ENCODE data around the gene CYTH4.

CYTH4 gene

GRCh38 chr22:37312549-37313183 is 30.4 kb downstream of the CYTH4 start:
- Histone ChIP-seq H3K27ac (ENCODE audit: low read depth, low read length) (no peak overlapping the region), H3K9ac (ENCODE audit: low read length in 5 of 5) (no peak overlapping the region), H3K36me3 (ENCODE audit: control insufficient read depth in 5 of 5, insufficient read depth in 5 of 5, low read length in 5 of 5) (peaks cover 0 to 26% (median 0%) of the 10 kb centered on the region in 5 donors), H3K27me3 (ENCODE audit: control insufficient read depth in 5 of 5, insufficient read depth in 4 of 5, low read length in 5 of 5) (peaks cover 0 to 13% (median 5%) of the 10 kb centered on the region in 5 donors), H3K9me3 (ENCODE audit: control insufficient read depth in 5 of 5, low read length in 5 of 5) (no peaks in the 10 kb centered on the region), H3K4me3 (ENCODE audit: low read depth in 1 of 5, low read length in 5 of 5) (no peak overlapping the region), H3K4me1 (ENCODE audit: control insufficient read depth in 5 of 5, insufficient read depth in 5 of 5, low read length in 5 of 5) (peaks cover 12 to 54% (median 44%) of the 10 kb centered on the region in 5 donors)

DNA sequence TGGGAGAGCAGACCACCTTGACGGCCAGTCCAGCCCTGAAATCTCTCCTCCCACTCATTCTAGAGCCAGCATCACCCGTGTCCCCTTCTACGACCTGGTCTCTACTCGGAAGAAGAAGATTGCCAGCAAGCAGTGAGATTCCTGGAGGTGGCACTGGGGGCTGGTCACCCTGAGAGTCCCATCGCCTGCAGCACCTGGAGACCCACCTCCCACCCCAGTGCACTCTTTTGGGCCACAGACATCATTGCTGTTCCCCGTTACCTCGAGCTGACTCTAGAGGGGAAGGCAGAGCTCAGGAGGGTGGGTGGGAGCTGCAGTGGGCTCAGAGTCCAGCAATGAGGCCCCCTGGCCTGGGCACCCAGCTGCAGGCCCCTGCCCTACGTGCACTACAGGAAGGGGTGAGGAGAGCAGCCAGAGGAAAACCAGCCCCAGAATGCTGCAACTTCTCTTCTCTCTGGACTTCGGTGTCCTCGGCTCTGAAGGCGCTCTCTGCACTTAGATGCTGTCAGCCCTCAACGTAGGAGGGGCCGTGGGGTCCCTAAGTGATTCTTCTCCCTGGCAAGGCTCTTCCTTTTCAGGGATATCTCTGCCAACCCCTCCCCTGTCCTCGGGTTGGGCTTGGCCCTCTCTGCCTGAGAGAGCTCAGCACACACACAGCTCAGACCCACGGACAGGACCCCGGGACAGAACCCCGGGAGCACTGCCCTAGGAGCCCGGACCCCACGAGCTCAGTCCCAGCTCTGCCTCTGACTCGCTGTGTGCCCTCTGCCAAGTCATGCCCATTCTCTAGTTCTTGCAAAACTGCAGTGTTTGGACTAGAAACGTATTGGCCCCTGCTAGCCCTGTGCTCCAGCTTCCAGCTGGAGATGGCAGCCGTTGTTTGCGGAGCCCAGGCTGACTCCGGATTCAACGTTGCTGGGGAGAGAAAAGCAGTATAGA is 31.3 kb downstream of the CYTH4 start:
- no peak overlapping the region for H3K27ac ChIP-seq (ENCODE audit: low read depth, low read length)
- H3K36me3 ChIP-seq (ENCODE audit: control insufficient read depth in 5 of 5, insufficient read depth in 5 of 5, low read length in 5 of 5), result peaks cover 0 to 26% (median 0%) of the 10 kb centered on the region in 5 donors
- H3K9me3 ChIP-seq (ENCODE audit: control insufficient read depth in 5 of 5, low read length in 5 of 5), result no peaks in the 10 kb centered on the region
- H3K27me3 ChIP-seq (ENCODE audit: control insufficient read depth in 5 of 5, insufficient read depth in 4 of 5, low read length in 5 of 5), result peaks cover 5 to 16% (median 10%) of the 10 kb centered on the region in 5 donors
- H3K9ac ChIP-seq (ENCODE audit: low read length in 5 of 5), result no peak overlapping the region
- H3K4me3 ChIP-seq (ENCODE audit: low read depth in 1 of 5, low read length in 5 of 5), result no peak overlapping the region
- peaks cover 7 to 44% (median 34%) of the 10 kb centered on the region in 5 donors for H3K4me1 ChIP-seq (ENCODE audit: control insufficient read depth in 5 of 5, insufficient read depth in 5 of 5, low read length in 5 of 5)

- H3K36me3 ChIP-seq (ENCODE audit: control insufficient read depth in 5 of 5, insufficient read depth in 5 of 5, low read length in 5 of 5), result peaks cover 0 to 21% (median 0%) of the 10 kb centered on the region in 5 donors
- H3K4me3 ChIP-seq (ENCODE audit: low read depth in 1 of 5, low read length in 5 of 5), result no peak overlapping the region
- H3K9me3 ChIP-seq (ENCODE audit: control insufficient read depth in 5 of 5, low read length in 5 of 5), result no peaks in the 10 kb centered on the region
- no peak overlapping the region for H3K27ac ChIP-seq (ENCODE audit: low read depth, low read length)
- H3K9ac ChIP-seq (ENCODE audit: low read length in 5 of 5), result no peak overlapping the region
- H3K27me3 ChIP-seq (ENCODE audit: control insufficient read depth in 5 of 5, insufficient read depth in 4 of 5, low read length in 5 of 5), result peaks cover 5 to 24% (median 14%) of the 10 kb centered on the region in 5 donors
- H3K4me1 ChIP-seq (ENCODE audit: control insufficient read depth in 5 of 5, insufficient read depth in 5 of 5, low read length in 5 of 5), result peaks cover 7 to 36% (median 28%) of the 10 kb centered on the region in 5 donors
Observed at GRCh38 chr22:37314315-37315074, 32.2 kb downstream of the CYTH4 start.

DNA sequence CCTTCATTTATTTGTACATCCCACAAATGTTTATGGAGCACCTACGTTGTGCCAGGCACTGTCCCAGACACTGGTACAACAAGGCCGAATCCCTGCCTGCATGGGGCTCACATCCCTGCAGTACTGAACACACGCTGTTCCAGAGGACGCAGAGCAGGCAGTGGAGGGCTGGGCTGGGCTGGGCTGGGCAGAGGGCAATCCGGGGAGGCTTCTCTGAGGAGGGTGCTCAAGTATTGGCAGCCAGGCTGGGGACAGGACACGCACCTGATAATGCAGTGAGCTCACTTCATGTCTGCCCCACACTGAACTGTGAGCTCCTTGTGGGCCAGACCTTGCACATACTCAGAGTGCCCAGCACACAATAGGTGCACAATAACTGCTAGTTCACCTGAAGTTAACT is 34.1 kb downstream of the CYTH4 start:
- Histone ChIP-seq H3K36me3 (ENCODE audit: control insufficient read depth in 5 of 5, insufficient read depth in 5 of 5, low read length in 5 of 5) (peaks cover 0 to 21% (median 0%) of the 10 kb centered on the region in 5 donors), H3K4me3 (ENCODE audit: low read depth in 1 of 5, low read length in 5 of 5) (no peak overlapping the region), H3K4me1 (ENCODE audit: control insufficient read depth in 5 of 5, insufficient read depth in 5 of 5, low read length in 5 of 5) (peaks cover 7 to 20% (median 14%) of the 10 kb centered on the region in 5 donors), H3K9me3 (ENCODE audit: control insufficient read depth in 5 of 5, low read length in 5 of 5) (no peaks in the 10 kb centered on the region), H3K27me3 (ENCODE audit: control insufficient read depth in 5 of 5, insufficient read depth in 4 of 5, low read length in 5 of 5) (peaks cover 5 to 28% (median 16%) of the 10 kb centered on the region in 5 donors), H3K9ac (ENCODE audit: low read length in 5 of 5) (no peak overlapping the region), H3K27ac (ENCODE audit: low read depth, low read length) (no peak overlapping the region)

GRCh38 chr22:37316875-37317371 is 34.6 kb downstream of the CYTH4 start:
- Histone ChIP-seq H3K9ac (ENCODE audit: low read length in 5 of 5) (no peak overlapping the region), H3K27ac (ENCODE audit: low read depth, low read length) (no peak overlapping the region), H3K27me3 (ENCODE audit: control insufficient read depth in 5 of 5, insufficient read depth in 4 of 5, low read length in 5 of 5) (peaks cover 5 to 28% (median 16%) of the 10 kb centered on the region in 5 donors), H3K9me3 (ENCODE audit: control insufficient read depth in 5 of 5, low read length in 5 of 5) (no peaks in the 10 kb centered on the region), H3K36me3 (ENCODE audit: control insufficient read depth in 5 of 5, insufficient read depth in 5 of 5, low read length in 5 of 5) (peaks cover 0 to 16% (median 0%) of the 10 kb centered on the region in 5 donors), H3K4me3 (ENCODE audit: low read depth in 1 of 5, low read length in 5 of 5) (no peak overlapping the region), H3K4me1 (ENCODE audit: control insufficient read depth in 5 of 5, insufficient read depth in 5 of 5, low read length in 5 of 5) (peaks cover 7 to 17% (median 14%) of the 10 kb centered on the region in 5 donors)

DNA sequence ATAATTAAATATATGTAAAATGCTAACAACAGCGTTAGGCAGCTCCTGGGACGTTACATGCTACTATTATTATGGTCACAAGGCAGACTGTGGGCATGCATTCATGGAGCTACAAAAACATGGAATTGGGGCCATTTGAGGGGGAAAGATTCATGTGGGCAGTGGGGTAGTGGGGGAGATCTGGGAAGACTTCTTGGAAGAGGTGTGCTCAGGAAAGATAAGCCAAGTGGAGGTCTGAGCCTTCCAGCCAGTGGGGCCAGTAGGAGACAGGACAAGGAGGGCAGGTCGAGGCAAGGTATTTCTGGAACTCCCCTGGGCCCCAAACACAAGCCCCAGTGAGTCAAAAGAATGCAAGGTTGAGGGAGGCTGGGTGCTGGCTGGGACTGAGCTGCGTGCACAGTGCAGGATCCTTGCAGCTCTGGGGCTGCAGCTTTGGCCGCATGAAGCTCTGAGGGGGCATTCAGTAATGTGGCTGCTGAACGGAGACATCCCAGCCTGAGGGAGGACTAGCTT is 35.4 kb downstream of the CYTH4 start:
- Histone ChIP-seq H3K36me3 (ENCODE audit: control insufficient read depth in 5 of 5, insufficient read depth in 5 of 5, low read length in 5 of 5) (peaks cover 0 to 7% (median 0%) of the 10 kb centered on the region in 5 donors), H3K9ac (ENCODE audit: low read length in 5 of 5) (no peak overlapping the region), H3K27ac (ENCODE audit: low read depth, low read length) (no peak overlapping the region), H3K9me3 (ENCODE audit: control insufficient read depth in 5 of 5, low read length in 5 of 5) (no peaks in the 10 kb centered on the region), H3K4me3 (ENCODE audit: low read depth in 1 of 5, low read length in 5 of 5) (no peak overlapping the region), H3K27me3 (ENCODE audit: control insufficient read depth in 5 of 5, insufficient read depth in 4 of 5, low read length in 5 of 5) (peaks cover 5 to 28% (median 22%) of the 10 kb centered on the region in 5 donors), H3K4me1 (ENCODE audit: control insufficient read depth in 5 of 5, insufficient read depth in 5 of 5, low read length in 5 of 5) (peaks cover 7 to 17% (median 14%) of the 10 kb centered on the region in 5 donors)

- peaks cover 7 to 15% (median 14%) of the 10 kb centered on the region in 5 donors for H3K4me1 ChIP-seq (ENCODE audit: control insufficient read depth in 5 of 5, insufficient read depth in 5 of 5, low read length in 5 of 5)
- H3K27me3 ChIP-seq (ENCODE audit: control insufficient read depth in 5 of 5, insufficient read depth in 4 of 5, low read length in 5 of 5), result peaks cover 5 to 28% (median 25%) of the 10 kb centered on the region in 5 donors
- no peaks in the 10 kb centered on the region for H3K9me3 ChIP-seq (ENCODE audit: control insufficient read depth in 5 of 5, low read length in 5 of 5)
- H3K27ac ChIP-seq (ENCODE audit: low read depth, low read length), result no peak overlapping the region
- no peak overlapping the region for H3K4me3 ChIP-seq (ENCODE audit: low read depth in 1 of 5, low read length in 5 of 5)
- H3K9ac ChIP-seq (ENCODE audit: low read length in 5 of 5), result no peak overlapping the region
- peaks cover 0 to 4% (median 0%) of the 10 kb centered on the region in 5 donors for H3K36me3 ChIP-seq (ENCODE audit: control insufficient read depth in 5 of 5, insufficient read depth in 5 of 5, low read length in 5 of 5)
Observed at GRCh38 chr22:37318364-37319109, 36.2 kb downstream of the CYTH4 start.

- Histone ChIP-seq H3K9ac (ENCODE audit: low read length in 5 of 5) (no peak overlapping the region), H3K4me1 (ENCODE audit: control insufficient read depth in 5 of 5, insufficient read depth in 5 of 5, low read length in 5 of 5) (peaks cover under 1 to 6% (median 5%) of the 10 kb centered on the region in 5 donors), H3K36me3 (ENCODE audit: control insufficient read depth in 5 of 5, insufficient read depth in 5 of 5, low read length in 5 of 5) (no peaks in the 10 kb centered on the region), H3K9me3 (ENCODE audit: control insufficient read depth in 5 of 5, low read length in 5 of 5) (no peaks in the 10 kb centered on the region), H3K27me3 (ENCODE audit: control insufficient read depth in 5 of 5, insufficient read depth in 4 of 5, low read length in 5 of 5) (peaks cover 12 to 37% (median 35%) of the 10 kb centered on the region in 5 donors), H3K27ac (ENCODE audit: low read depth, low read length) (no peak overlapping the region), H3K4me3 (ENCODE audit: low read depth in 1 of 5, low read length in 5 of 5) (no peak overlapping the region)
Observed at GRCh38 chr22:37319469-37319868, 37.2 kb downstream of the CYTH4 start.
